Measurements from ENCODE around the gene TPGS2.

DNA sequence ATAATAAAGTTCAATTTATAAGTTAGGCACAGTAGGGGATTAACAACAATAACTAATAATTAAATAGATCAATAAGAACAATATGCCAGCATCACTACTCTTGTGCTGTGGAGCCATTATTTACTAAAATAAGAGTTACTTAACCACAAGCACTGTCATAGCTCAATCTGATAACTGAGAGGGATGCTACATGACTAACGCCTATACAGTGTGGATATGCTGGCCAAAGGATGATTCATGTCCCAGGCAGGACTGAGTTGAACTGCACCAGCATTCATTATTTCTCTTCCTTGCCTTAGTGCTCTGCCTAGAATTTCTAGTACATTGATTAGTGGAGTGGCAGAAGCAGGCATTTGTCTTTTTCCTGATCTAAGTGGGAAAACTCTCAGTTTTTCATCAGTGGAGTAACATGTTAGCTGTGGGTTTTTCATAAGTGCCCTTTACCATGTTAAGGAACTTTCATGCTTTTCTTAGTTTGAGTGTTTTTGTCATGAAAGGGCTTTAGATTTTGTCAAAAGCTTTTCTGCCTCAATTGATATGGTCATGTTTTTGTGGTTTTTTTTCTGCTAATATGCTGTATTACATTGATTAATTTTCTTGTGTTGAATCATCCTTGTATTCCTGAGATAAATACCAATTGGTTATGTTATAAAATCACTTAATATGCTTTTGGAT lies 21.9 kb upstream of the TPGS2 start:
- TF ChIP-seq ZFP3 (CRISPR knock-in tag; IDR thresholded peaks at IDR 0.05) = no peak
- no peak for TF ChIP-seq TCF4 (CRISPR knock-in tag; IDR thresholded peaks at IDR 0.05; ENCODE audit: borderline replicate concordance)
- TF ChIP-seq, protein P1, sequence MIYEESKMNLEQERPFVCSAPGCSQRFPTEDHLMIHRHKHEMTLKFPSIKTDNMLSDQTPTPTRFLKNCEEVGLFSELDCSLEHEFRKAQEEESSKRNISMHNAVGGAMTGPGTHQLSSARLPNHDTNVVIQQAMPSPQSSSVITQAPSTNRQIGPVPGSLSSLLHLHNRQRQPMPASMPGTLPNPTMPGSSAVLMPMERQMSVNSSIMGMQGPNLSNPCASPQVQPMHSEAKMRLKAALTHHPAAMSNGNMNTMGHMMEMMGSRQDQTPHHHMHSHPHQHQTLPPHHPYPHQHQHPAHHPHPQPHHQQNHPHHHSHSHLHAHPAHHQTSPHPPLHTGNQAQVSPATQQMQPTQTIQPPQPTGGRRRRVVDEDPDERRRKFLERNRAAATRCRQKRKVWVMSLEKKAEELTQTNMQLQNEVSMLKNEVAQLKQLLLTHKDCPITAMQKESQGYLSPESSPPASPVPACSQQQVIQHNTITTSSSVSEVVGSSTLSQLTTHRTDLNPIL (CRISPR knock-in tag; IDR thresholded peaks at IDR 0.05; ENCODE audit: low read depth) = no peak
- no peak for TF ChIP-seq OSR1 (CRISPR knock-in tag; IDR thresholded peaks at IDR 0.05)
- TF ChIP-seq GLIS3 (CRISPR knock-in tag; IDR thresholded peaks at IDR 0.05) = no peak
- TF ChIP-seq PPARA (CRISPR knock-in tag; IDR thresholded peaks at IDR 0.05; ENCODE audit: borderline replicate concordance) = no peak

All from SK-N-SH treated with all-trans-retinoic acid at 6 μM for 48 hours (cell line).